Frontal cortex (tissue), 4 donors: ENCODE results near the gene LRRC17. TPM values are rescaled to one million over a fixed set of nuclear protein-coding genes. Genes with fewer than 3 reads are reported as not detected.
"Not testable (repeated sequence)": the region's sequence is repeated elsewhere in the genome, so short reads cannot be mapped to it uniquely, and the experiment has no call there.

Experiments
- DNase-seq, 2 donors: peaks; one replicate each; pipeline ENCODE4 v3.0.0; 2012; ENCODE audit warnings: low spot score in 2 of 2
- FAIRE-seq: peaks from 2 replicates; lab custom pipeline; 2012; peaks lifted over from hg19 to GRCh38; lab: Jason Lieb, UNC
- total RNA-seq: library from RNA; depleted of rRNA; stranded (reverse); fragments of >200 nt; gene quantifications from one replicate; pipeline ENCODE4 v1.2.3, GENCODE V29; 2014
- donor health status: control.
- donor health status: control.
- donor health status: control.

LRRC17 gene
- total RNA-seq, 1 donor from 2014 or later = 15.5 TPM

DNA sequence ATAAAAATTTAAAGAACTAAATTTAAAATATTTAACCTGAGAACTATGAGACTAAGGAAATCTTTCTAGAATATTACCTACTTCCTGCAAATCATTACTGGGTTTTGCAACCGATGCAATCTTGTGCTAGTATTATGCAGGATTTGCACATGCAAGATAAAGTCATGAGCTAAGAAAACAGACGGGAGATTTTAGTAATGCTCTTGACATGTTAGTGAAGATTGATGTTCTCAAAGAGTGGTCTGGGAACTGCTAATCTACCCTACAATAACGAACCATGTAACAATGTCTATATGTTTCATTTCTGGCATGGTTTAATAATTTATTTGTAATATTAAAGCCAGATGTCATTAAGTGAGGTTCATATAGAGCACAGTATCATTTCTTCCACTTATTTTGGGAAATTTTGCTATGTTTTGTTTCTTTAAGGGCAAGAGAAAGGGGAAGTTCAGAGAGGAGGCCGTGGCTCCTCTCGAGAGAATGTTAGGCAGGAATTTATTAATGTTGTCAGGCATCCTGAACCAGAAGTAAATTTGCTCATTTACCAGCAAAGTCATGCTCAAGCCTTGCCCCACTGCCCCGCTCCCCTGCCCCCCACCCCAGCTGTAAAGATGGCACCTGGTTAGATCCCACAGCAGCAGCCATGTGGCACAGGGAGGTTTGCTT is 22.8 kb downstream of the LRRC17 start:
- FAIRE-seq (no peak), DNase-seq (no peak)

DNA sequence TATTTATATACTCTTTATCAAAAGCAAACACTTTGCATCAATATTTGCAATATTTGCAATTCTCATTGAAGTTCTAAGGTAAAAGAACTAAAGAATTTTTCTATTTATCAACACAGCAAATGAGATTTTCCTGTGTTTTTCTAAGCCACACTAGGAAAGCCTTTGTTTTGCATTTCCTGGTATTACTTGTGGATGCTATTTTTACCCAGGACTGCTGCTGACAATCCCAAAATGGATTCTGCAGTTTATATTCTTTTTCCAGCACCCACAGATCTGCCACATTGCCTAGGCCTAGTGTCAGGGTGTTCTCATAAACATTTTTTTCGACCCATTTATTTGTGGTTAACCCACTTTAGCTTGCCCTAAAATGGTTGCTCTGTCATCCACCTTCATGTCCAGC is 25.9 kb downstream of the LRRC17 start:
- DNase-seq = no peak

DNA sequence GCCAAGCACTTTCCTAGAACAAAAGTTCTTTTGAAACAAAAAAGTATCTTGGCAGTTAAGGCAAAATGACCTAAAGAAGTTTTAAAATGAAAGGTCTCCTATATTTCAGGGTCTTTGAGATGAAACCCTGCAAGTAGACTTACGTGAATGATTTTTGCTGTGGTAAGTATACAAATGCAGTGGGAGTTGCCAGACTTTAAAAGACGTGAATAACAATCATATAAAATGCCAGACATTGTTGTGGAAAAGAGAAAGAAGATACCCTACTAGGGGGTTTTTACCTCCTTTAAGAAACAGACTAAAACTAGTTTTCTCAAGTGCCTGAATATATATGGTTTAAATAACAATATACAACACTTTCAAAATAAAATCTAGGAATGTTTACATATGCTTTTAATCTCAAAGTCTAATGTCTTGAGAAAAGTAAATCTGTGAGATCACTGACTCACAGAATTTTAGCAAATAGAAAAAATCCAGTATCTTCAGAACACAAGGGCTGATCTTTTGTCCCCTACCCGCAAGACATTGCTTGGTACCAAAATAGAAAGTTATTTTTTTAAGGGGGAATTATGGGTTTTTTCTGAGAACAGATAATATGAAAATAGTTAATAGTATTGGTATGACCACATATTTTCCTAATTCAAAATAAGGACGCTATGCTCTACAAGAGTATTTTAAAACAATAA is 29.5 kb downstream of the LRRC17 start:
- FAIRE-seq = no peak

More for the DNA sequence above, 25.9 kb downstream of the LRRC17 start:
- FAIRE-seq = no peak

DNA sequence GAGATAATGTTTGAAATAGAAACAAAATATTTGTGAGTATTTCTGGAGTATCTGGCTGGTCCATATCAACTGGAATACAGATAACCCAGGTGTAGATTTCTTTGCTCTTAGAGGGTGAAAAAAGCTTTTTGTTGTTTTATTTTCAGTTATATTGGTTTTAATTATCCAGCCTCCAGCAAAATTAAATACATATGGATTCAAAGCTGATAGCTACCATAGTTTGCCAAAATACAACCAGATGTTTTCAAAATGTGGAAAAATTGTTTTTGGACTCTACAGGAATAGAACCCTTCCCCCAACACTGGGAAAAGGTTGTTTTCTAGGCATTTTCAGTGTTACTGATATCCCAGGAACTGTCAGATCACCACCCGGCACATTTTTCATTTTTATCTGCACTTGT is 30.1 kb downstream of the LRRC17 start:
- FAIRE-seq = no peak
- no peak for DNase-seq

More for the DNA sequence above, 29.5 kb downstream of the LRRC17 start:
- DNase-seq = no peak

DNA sequence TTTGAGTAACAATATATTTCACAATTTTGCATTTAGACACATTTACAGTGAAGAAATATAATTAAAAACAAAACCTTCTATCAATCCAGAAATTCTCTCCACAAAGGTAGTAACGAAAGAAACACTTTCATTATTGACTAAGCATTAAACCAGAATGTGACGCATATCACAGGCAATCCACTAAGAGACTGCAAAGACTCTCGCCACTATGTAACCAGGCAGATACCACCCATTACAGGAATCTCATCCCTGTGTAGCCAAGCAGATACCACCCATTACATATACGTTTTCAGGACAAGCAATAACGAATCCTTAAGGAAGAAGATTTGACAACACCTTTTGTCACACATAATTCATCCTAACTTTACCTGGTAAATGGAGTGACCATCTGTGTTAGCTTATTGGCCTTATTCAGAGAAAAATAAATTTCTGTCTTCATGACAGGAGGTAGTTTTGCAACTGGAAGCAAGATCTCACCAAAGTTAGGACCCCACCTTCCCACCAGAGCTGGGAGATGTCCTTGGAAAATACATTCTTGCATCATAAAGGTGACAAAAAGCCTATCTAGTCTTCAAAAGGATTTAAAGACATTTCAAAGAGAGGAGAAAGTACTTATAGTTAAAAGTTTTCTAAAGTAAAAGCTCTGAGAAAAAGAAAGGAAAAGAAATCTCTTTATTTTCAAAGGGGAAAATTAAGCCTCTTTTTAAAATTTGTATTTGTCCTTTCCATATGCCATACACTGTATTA is 30.8 kb downstream of the LRRC17 start:
- no peak for DNase-seq
- no peak for FAIRE-seq

DNA sequence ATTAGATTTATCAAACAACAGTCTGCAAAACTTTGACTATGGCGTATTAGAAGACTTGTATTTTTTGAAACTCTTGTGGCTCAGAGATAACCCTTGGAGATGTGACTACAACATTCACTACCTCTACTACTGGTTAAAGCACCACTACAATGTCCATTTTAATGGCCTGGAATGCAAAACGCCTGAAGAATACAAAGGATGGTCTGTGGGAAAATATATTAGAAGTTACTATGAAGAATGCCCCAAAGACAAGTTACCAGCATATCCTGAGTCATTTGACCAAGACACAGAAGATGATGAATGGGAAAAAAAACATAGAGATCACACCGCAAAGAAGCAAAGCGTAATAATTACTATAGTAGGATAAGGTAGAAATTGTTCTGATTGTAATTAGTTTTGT is 31.4 kb downstream of the LRRC17 start:
- no peak for FAIRE-seq
- DNase-seq = no peak

DNA sequence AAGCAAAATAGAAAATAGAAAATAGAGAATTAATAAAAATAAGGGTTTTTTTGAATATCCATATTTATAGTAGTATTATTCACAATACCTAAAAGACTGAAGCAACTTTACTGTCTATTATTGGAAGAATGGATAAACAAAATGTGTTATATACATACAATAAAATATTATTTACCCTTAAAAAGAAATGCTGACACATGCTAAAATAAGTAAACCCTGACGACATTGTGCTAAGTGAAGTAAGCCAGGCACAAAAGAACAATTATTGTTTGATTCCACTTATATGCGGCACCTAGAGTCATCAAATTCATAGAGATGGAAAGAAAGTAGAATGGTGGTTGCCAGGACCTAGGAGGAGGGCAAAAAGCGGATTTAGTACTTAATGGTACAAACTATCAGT is 39.0 kb downstream of the LRRC17 start:
- FAIRE-seq = no peak
- DNase-seq = no peak

DNA sequence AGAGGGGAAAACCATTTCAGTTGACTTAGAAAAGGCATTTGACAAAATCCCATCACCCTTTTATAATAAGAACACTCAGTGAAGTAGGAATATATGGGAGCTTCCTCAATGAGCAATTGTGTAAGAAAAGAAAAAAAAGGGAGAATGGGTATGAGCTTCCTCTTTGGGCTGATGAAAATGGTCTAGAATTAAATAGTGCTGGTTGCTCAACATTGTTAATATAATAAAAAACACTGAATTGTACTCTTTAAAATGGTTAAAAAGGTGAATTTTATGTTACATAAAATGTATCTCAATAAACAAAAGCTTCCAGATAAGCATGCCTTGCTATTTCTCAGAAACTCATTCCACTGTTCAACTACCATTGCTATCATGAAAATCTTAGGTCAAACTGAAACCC is 40.6 kb downstream of the LRRC17 start:
- no peak for FAIRE-seq

DNA sequence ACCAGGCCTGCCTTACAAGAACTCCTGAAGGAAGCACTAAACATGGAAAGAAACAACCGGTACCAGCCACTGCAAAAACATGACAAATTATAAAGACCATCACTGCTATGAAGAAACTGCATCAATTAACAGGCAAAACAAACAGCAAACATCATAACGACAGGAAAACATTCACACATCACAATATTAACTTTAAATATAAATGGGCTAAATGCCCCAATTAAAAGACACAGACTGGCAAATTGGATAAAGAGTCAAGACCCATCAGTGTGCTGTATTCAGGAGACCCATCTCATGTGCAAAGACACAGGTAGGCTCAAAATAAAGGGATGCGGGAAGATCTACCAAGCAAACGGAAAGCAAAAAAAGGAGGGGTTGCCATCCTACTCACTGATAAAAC is 41.6 kb downstream of the LRRC17 start:
- FAIRE-seq, DNase-seq: not testable (repeated sequence)

More for the DNA sequence above, 40.6 kb downstream of the LRRC17 start:
- no peak for DNase-seq

DNA sequence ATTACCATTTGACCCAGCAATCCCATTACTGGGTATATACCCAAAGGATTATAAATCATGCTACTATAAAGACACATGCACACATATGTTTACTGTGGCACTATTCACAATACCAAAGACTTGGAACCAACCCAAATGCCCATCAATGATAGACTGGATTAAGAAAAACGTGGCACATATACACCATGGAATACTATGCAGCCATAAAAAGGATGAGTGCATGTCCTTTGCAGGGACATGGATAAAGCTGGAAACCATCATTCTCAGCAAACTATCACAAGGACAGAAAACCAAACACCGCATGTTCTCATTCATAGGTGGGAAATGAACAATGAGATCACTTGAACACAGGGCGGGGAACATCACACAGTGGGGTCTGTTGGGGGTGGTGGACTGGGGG is 45.2 kb downstream of the LRRC17 start:
- not testable (repeated sequence) for FAIRE-seq, DNase-seq

DNA sequence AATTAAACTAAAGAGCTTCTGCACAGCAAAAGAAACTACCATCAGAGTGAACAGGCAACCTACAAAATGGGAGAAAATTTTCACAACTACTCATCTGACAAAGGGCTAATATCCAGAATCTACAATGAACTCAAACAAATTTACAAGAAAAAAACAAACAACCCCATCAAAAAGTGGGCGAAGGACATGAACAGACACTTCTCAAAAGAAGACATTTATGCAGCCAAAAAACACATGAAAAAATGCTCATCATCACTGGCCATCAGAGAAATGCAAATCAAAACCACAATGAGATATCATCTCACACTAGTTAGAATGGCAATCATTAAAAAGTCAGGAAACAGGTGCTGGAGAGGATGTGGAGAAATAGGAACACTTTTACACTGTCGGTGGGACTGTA is 49.2 kb downstream of the LRRC17 start:
- DNase-seq, FAIRE-seq: not testable (repeated sequence)

DNA sequence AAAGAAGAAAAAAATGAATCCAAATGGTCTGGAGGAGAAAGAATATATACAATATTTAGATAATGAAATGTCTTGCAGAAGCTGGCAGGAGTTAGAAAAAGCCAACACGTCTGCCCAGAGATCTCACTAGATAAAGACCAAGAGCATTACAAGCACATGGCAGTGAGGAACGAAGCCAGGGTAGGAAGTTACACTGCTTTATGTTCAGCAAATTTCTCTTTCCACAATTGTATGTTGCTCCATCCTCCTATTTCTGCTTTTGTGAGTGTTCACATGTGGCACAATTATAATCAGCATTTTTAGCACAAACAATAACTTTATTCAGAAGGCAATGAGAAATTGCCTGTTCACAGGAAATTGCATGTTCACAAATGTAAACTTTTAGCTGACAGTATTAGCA is 53.7 kb downstream of the LRRC17 start:
- DNase-seq (no peak), FAIRE-seq (no peak)

DNA sequence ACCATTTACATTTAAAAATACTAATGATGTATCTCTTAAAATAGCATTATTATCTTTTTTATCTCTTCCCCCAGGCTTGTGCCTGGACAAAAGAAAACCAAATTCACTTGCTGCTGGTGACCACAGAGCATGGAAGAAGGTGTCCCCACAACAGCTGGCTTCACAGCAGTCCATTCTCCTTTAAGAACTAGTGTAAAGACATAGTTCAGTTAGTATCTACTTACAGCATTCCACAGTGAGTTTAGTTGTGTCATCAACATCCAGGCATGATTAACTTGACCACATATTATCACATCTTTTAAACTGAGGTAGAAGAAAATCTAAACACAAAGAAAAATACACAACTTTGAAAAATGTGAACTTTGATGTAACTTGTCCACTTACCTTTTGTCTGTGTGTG is 55.0 kb downstream of the LRRC17 start:
- FAIRE-seq = no peak
- DNase-seq = no peak

DNA sequence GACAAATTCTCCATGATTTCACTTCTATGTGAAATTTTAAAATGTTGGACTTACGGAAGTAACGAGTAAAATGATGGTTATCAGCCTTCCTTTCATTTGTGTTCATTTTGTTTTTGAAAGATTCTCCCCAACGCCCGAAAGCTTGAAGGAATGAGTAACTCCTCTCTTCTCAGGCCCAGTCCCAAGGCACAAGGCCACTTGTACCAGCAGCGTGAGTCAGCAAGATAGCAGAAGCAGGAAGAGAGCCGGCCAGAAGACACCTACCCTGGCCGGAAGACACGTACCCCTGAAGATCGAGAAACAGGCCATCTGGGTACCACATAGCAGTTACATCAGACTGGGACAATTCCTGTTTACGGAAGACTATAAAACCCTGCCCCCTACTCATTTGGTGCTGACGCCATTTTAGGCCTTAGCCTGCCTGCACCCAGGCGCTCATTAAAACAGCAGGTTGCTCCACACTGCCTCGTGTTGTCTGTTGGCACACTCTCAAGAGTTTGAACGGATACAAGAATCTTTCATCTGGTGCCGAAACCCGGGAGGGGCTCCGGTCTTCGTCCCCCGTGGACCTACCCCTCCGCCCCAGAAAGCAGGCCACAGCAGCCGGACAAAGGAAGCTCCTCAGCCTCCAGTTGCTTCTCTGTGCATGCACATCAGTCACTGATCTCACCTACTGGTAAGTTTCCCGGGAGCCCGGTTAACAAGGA is 60.4 kb downstream of the LRRC17 start:
- DNase-seq = no peak
- no peak for FAIRE-seq

DNA sequence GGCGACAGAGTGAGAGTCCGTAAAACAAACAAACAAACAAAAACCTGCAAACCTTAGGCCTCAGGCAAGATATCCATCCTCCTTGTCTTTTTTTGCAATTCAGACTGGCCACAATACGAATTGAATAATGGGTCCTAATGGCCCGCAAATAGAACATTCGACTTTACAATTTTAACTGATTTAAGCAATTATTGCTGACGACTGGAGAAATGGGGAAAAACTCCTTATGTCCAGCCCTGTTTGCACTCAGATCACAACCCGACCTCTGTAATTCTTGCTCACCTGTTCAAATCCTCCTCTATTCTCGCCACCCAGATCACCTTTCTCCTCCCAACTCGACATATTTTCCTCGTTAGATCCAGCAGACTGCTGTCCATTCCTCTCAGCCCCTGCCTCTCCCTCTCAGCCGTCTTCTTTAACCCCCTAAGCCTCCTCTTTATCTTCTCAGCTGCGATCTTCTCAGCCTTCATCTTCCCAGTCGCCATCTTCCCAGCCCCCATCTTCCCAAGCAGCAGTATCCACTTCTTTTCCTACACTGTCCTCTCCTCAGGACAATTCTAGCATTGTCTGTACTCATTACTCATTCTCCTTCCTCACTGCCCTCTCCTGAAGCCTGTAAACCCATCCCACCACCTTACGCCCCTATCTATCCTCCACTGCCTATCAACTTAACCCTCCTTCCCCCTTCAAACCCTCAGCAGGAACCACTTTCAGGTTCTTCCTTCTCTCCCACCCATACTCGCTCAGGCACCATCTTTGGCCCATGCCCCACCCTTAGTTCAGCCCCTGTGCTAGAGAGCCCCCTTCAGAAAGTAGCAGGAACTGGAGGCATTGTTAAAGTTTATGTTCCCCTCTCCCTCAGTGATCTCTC is 61.8 kb downstream of the LRRC17 start:
- FAIRE-seq (no peak), DNase-seq (no peak)

DNA sequence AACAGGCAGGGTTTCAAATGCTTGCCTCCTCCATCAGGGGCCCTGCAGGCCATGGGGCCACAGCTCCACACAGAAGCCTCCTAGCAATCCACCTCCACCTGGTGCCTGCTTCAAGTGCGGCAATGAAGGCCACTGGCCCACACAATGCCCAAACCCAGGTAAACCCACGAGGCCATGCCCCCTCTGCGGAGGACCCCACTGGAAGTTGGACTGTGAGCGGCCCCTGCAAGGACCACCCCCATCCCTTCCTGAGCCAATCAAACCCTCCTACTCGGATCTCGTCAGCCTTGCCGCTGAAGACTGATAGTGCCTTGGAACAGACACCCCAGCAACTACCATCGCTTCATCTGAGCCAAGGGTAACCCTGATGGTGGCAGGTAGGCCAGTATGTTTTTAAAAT is 63.1 kb downstream of the LRRC17 start:
- no peak for DNase-seq
- FAIRE-seq = no peak

DNA sequence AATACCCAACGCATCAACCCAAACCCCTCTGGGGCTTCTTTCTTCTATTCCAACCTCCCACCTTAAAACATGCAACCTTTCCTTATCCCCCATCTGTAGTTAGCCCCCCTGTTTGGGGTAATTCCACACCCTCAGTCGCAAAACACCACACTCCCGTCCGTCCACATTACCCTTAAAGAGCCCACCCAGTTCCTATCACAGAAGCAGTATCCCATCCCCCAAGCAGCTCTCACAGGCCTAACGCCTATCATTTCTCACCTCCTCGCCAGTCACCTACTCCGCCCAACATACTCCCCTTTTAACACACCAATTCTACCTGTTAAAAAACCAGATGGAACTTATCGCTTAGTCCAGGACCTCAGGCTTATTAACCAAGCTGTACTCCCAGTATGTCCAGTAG is 63.7 kb downstream of the LRRC17 start:
- no peak for FAIRE-seq

DNA sequence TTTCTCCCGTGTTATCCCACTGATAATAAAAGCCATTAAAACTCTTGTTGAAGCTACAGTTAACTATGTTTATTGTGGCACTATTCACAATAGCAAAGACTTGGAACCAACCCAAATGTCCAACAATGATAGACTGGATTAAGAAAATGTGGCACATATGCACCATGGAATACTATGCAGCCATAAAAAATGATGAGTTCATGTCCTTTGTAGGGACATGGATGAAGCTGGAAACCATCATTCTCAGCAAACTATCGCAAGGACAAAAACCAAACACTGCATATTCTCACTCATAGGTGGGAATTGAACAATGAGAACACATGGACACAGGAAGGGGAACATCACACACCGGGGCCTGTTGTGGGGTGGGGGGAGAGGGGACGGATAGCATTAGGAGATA is 64.8 kb downstream of the LRRC17 start:
- DNase-seq, FAIRE-seq: not testable (repeated sequence)

More for the DNA sequence above, 63.7 kb downstream of the LRRC17 start:
- DNase-seq = no peak

DNA sequence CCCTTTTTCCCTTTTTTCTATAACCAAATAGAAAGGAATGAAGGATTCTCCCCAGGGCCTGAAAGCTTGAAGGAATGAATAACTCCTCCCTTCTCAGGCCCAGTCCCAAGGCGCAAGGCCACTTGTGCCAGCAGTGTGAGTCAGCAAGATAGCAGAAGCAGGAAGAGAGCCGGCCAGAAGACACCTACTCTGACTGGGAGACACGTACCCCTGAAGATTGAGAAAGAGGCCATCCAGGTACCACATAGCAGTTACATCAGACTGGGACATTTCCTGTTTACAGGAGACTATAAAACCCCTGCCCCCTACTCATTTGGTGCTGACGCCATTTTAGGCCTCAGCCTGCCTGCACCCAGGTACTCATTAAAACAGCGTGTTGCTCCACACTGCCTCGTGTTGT is 65.5 kb downstream of the LRRC17 start:
- no peak for FAIRE-seq
- no peak for DNase-seq
